T-helper 1 cell treated with Interleukin-12 subunit alpha and Interleukin-12 subunit beta and Interleukin-4 antibody, amounts not matched to agents 30 μg/mL and 1 μg/mL, for 36 hours (primary cell): ENCODE data around the gene KRTAP16-1.
"Not testable (repeated sequence)": the region's sequence is repeated elsewhere in the genome, so short reads cannot be mapped to it uniquely, and the experiment has no call there.

Source experiments
- H3K27ac Mint-ChIP-seq: one replicate; pipeline ENCODE4 v1.8.0; 2021; ENCODE audit warnings: mild to moderate bottlenecking, mixed read lengths
- H3K27me3 Mint-ChIP-seq: one replicate; pipeline ENCODE4 v1.8.0; 2021; ENCODE audit warnings: low read depth, mixed read lengths
- H3K36me3 Mint-ChIP-seq: one replicate; pipeline ENCODE4 v1.8.0; 2021; ENCODE audit warnings: low read depth, mixed read lengths
- H3K4me1 Mint-ChIP-seq: one replicate; pipeline ENCODE4 v1.8.0; 2021; ENCODE audit warnings: low read depth, mixed read lengths
- H3K4me3 Mint-ChIP-seq: one replicate; pipeline ENCODE4 v1.8.0; 2021; ENCODE audit warnings: mild to moderate bottlenecking, moderate library complexity, mixed read lengths
- H3K9me3 Mint-ChIP-seq: one replicate; pipeline ENCODE4 v1.8.0; 2021; ENCODE audit warnings: mixed read lengths

The KRTAP16-1 gene

GRCh38 chr17:41308918-41309359 lies at the start of gene KRTAP16-1:
TSS of gene KRTAP16-1 (minus strand) at chr17:41309309. CDS start at chr17:41309253, 56 bp downstream.
- Mint-ChIP-seq H3K4me1 (peaks cover 24% of the 10 kb centered on the region), H3K9me3 (no peaks in the 10 kb centered on the region), H3K36me3 (no peaks in the 10 kb centered on the region), H3K27me3 (peaks cover 19% of the 10 kb centered on the region), H3K27ac (peak within 1 kb of the TSS; percentile 46), H3K4me3 (peak within 1 kb of the TSS; percentile 18)

GRCh38 chr17:41354536-41354935 lies 45.4 kb upstream of the KRTAP16-1 start:
- Mint-ChIP-seq H3K27ac (no peak overlapping the region), H3K36me3 (no peaks in the 10 kb centered on the region), H3K9me3 (no peaks in the 10 kb centered on the region), H3K4me3 (no peak overlapping the region), H3K4me1 (peaks cover 3% of the 10 kb centered on the region), H3K27me3 (peaks cover 31% of the 10 kb centered on the region)

GRCh38 chr17:41352597-41353366 lies 43.7 kb upstream of the KRTAP16-1 start:
- H3K4me1 Mint-ChIP-seq: peaks cover 3% of the 10 kb centered on the region
- H3K36me3 Mint-ChIP-seq: no peaks in the 10 kb centered on the region
- H3K27me3 Mint-ChIP-seq: peaks cover 35% of the 10 kb centered on the region
- H3K27ac Mint-ChIP-seq: no peak overlapping the region
- H3K4me3 Mint-ChIP-seq: no peak overlapping the region
- H3K9me3 Mint-ChIP-seq: no peaks in the 10 kb centered on the region

- Mint-ChIP-seq H3K4me1 (peaks cover 3% of the 10 kb centered on the region), H3K36me3 (no peaks in the 10 kb centered on the region), H3K27ac (no peak overlapping the region), H3K4me3 (no peak overlapping the region), H3K27me3 (peaks cover 33% of the 10 kb centered on the region), H3K9me3 (no peaks in the 10 kb centered on the region)
Measured at GRCh38 chr17:41351177-41351576, 42.1 kb upstream of the KRTAP16-1 start.

- H3K4me3 Mint-ChIP-seq, H3K36me3 Mint-ChIP-seq, H3K27ac Mint-ChIP-seq, H3K9me3 Mint-ChIP-seq, H3K4me1 Mint-ChIP-seq: not testable (repeated sequence)
- peaks cover 31% of the 10 kb centered on the region for H3K27me3 Mint-ChIP-seq
Measured at GRCh38 chr17:41350381-41350878, 41.3 kb upstream of the KRTAP16-1 start, which contains the start of gene KRT33A. TSS of gene KRT33A (minus strand) at chr17:41350828. CDS start at chr17:41350767, 61 bp downstream.

GRCh38 chr17:41347869-41348760 lies 39.0 kb upstream of the KRTAP16-1 start:
- no peak overlapping the region for H3K4me3 Mint-ChIP-seq
- H3K36me3 Mint-ChIP-seq: peaks cover 2% of the 10 kb centered on the region
- no peak overlapping the region for H3K27ac Mint-ChIP-seq

GRCh38 chr17:41346421-41346820 lies 37.3 kb upstream of the KRTAP16-1 start:
- not testable (repeated sequence) for H3K4me3 Mint-ChIP-seq, H3K4me1 Mint-ChIP-seq, H3K36me3 Mint-ChIP-seq, H3K27ac Mint-ChIP-seq
- peaks cover 26% of the 10 kb centered on the region for H3K27me3 Mint-ChIP-seq
- peaks cover 17% of the 10 kb centered on the region for H3K9me3 Mint-ChIP-seq

More at GRCh38 chr17:41347869-41348760, 39.0 kb upstream of the KRTAP16-1 start:
- Mint-ChIP-seq H3K4me1 (peaks cover 3% of the 10 kb centered on the region), H3K27me3 (peaks cover 31% of the 10 kb centered on the region), H3K9me3 (peaks cover 5% of the 10 kb centered on the region)

- Mint-ChIP-seq H3K36me3 (peaks cover 6% of the 10 kb centered on the region), H3K27me3 (peaks cover 26% of the 10 kb centered on the region), H3K27ac (no peak overlapping the region), H3K4me1 (peaks cover 10% of the 10 kb centered on the region), H3K9me3 (peaks cover 17% of the 10 kb centered on the region), H3K4me3 (no peak overlapping the region)
Measured at GRCh38 chr17:41345992-41346391, 36.9 kb upstream of the KRTAP16-1 start.

- peak overlapping the region; percentile 18 for H3K27ac Mint-ChIP-seq
- H3K36me3 Mint-ChIP-seq: peaks cover 6% of the 10 kb centered on the region
- H3K27me3 Mint-ChIP-seq: peaks cover 34% of the 10 kb centered on the region
- H3K4me3 Mint-ChIP-seq: no peak overlapping the region
- H3K4me1 Mint-ChIP-seq: peaks cover 35% of the 10 kb centered on the region
- peaks cover 17% of the 10 kb centered on the region for H3K9me3 Mint-ChIP-seq
Measured at GRCh38 chr17:41343029-41343428, 33.9 kb upstream of the KRTAP16-1 start.

GRCh38 chr17:41340934-41341861 lies 32.1 kb upstream of the KRTAP16-1 start:
- Mint-ChIP-seq H3K36me3 (peaks cover 6% of the 10 kb centered on the region), H3K4me3 (peak overlapping the region; percentile 35), H3K27me3 (peaks cover 30% of the 10 kb centered on the region), H3K27ac (peak overlapping the region; percentile 60), H3K9me3 (peaks cover 17% of the 10 kb centered on the region), H3K4me1 (peaks cover 35% of the 10 kb centered on the region)

GRCh38 chr17:41340494-41340893 lies 31.4 kb upstream of the KRTAP16-1 start:
- Mint-ChIP-seq H3K27ac (peak overlapping the region; percentile 77), H3K4me1 (peaks cover 35% of the 10 kb centered on the region), H3K4me3 (peak overlapping the region; percentile 44)

GRCh38 chr17:41339571-41340172 lies 30.6 kb upstream of the KRTAP16-1 start:
- peaks cover 17% of the 10 kb centered on the region for H3K9me3 Mint-ChIP-seq
- H3K4me1 Mint-ChIP-seq: peaks cover 35% of the 10 kb centered on the region
- H3K27me3 Mint-ChIP-seq: peaks cover 33% of the 10 kb centered on the region
- peak overlapping the region; percentile 77 for H3K27ac Mint-ChIP-seq
- peaks cover 6% of the 10 kb centered on the region for H3K36me3 Mint-ChIP-seq
- peak overlapping the region; percentile 44 for H3K4me3 Mint-ChIP-seq

More at GRCh38 chr17:41340494-41340893, 31.4 kb upstream of the KRTAP16-1 start:
- H3K27me3 Mint-ChIP-seq: peaks cover 37% of the 10 kb centered on the region
- peaks cover 6% of the 10 kb centered on the region for H3K36me3 Mint-ChIP-seq
- H3K9me3 Mint-ChIP-seq: peaks cover 17% of the 10 kb centered on the region

GRCh38 chr17:41338961-41339485 lies 29.9 kb upstream of the KRTAP16-1 start:
- Mint-ChIP-seq H3K4me3 (peak overlapping the region; percentile 43), H3K27ac (peak overlapping the region; percentile 77), H3K4me1 (peaks cover 35% of the 10 kb centered on the region), H3K36me3 (peaks cover 6% of the 10 kb centered on the region), H3K27me3 (peaks cover 34% of the 10 kb centered on the region), H3K9me3 (peaks cover 17% of the 10 kb centered on the region)
